ENCODE measurements around the gene EDEM1.
A peak's percentile ranks its signal among the peaks of the same experiment; 100 is the strongest.
"Not testable (repeated sequence)": the region's sequence is repeated elsewhere in the genome, so short reads cannot be mapped to it uniquely, and the experiment has no call there.

EDEM1 gene

DNA sequence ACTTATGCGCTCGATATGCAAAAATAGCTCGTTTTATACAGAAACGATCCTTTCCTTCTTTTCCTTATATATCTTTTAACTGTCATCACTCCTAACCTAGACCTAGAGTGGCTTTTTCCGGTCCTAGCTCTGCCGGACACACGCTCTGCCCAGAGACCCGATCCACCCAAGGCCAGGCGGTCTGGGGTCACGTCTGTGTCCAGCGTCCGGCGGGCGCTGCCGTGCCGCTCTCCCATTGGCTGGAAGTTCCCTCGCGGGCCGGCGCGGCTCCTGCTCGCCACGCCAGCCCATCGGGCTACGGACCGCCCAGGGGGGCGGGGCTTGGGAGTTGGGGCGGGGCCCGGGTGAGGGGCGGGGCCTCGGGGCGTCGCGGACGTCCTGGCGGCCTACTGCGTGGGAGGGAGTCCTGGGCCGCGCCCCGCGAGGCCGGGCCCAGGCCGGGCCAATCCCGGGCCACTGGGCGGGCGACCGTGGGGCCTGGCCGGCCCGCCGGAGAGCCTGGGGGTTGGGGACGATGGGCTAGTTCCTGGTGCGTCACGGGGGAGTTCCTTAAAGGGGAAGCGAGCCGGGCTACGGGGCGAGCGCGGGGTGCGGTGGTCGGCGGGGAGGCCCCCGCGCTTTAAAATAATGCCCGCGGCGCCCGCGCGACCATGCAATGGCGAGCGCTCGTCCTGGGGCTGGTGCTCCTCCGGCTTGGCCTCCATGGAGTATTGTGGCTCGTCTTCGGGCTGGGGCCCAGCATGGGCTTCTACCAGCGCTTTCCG, at the start of gene EDEM1:
EDEM1 (plus strand) TSS at position 552 of the 764 bp plus-strand sequence; CDS start at position 651, 99 bp downstream.
- DNase-seq, result peak; percentile 89 to 93

DNA sequence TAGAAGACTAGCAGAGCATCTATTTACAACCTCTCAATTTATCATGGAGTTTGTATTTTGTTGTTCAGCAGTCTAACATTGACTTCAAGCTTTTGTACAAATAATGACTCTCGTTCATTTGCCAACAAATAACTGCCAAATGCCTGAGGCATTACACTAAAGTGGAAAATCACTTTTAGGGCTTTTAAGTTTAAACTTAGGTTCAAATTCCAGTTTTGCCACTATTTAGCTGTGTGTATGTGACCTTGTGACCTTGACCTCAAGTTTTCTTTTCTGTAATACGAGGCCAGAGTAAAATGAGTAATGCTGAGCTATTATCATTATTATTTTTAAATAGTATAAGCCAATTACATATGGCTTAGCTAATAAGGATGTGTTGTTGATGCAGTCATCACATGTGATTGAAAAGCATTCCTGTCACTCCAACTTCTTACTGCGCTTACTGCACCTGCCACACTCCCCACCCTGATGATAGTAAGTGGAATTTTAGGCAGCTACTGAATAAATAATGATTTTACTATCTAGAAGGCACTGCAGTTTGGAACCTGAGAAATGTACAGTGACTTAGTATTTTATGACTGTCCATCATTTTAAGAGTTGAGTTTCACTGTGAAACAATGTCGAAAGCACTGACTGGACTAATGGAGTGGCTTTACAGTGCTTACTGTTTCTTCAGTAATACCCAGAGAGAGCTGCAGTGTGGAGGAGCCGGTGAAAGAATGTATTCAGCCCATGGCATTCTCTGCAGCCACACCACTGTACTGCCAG, 49.1 kb upstream of the EDEM1 start:
- DNase-seq, result no peak

DNA sequence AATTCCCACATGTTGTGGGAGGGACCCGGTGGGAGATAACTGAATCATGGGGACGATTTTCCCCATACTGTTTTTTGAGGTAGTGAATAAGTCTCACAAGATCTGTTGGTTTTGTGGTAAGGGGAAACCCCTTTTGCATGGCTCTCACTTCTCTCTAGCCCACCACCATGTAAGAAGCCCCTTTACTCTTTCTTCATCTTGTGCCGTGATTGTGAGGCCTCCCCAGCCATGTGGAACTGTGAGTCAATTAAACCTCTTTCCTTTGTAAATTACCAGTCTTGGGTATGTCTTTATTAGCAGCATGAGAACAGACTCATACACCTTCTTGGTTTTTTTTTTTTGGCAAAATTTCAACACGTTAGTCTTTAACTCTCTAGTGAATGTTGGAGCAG, 47.3 kb upstream of the EDEM1 start:
- DNase-seq, result no peak

DNA sequence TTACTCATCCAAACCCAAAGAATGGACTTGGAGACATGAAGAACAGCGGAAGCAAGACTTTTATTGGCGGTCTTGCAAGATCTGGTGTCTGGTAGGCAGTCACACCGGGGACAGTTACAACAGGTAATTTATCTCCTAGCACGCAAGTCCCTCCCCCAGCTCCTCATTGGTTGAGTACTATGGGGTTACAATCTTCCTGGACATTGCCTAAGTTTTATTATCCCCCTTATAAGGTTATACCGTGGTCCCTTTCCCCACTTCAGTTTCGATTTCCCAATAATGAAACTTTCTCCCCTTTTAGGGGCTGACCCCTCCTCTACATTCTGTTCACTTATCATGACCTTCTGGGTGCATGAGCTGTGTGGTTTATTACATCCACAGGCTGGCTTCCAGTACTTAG, 46.7 kb upstream of the EDEM1 start:
- DNase-seq, result no peak

DNA sequence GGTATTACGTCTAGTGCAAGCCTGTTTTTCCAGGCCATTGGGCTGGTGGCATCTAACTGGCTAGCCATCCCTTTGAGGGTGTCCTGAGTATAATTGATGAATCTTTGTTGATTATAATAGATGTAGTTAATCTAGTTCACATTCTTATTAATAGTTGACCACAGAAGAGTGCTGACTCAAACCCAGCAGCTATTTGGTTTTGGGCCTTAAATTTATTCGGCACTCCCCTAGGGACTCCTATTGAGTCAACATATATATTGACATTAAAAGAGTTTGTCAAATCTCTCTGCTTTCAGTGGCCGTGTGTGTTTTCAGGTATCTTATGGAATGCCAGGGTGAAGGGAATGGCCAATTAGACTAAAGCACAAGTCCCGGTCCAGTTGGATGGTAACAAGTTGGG, 45.7 kb upstream of the EDEM1 start:
- DNase-seq, result no peak

DNA sequence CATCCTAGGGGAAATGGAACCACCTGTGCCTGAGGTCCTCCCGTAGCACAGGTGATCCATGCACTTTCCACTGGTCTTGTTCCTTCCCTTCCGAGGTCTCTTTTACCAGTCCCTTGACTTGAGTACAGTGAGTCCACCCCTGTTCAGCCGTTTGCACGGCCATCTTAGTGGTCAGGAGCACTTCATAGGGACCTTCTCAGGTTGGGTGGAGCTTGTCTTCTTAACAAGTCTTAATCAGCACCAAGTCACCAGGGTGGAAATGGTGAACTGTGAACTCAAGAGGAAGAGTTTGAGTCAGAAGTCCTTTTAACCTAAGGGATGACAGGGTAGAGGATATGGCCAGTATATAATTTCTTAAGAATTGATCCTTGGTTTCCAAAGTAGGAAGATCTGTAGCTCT, 44.0 kb upstream of the EDEM1 start:
- DNase-seq, result no peak

DNA sequence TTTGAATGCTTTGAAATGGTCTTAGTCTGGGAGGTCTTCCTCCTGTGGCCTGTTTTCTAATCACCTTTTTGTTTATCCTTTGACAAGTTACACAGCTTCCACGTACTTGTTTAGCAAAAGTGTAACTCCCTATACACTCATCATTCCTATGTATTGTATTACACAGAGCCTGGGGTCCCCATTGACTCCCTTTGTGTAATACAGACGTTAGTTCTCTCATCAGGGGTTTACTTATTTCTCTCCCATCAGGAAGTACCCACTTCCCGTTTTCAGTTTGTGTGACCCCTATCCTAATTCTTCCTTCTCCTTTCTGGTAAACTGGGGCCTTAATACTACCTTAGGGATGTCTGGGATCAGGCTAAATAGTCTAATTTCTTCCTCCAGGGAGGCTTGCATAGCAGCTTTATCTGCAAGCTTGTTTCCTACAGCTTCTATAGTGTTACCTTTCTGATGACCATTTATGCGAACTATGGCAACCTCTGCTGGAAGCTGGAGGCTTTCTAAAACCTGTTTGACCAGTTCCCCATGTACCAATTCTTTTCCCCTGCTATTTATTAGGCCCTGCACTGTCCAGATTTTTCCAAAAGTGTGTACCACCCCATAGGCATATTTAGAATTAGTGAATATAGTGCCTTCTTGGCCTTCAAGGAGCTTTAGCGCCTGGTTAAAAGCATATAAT, 43.1 kb upstream of the EDEM1 start:
- DNase-seq, result no peak

DNA sequence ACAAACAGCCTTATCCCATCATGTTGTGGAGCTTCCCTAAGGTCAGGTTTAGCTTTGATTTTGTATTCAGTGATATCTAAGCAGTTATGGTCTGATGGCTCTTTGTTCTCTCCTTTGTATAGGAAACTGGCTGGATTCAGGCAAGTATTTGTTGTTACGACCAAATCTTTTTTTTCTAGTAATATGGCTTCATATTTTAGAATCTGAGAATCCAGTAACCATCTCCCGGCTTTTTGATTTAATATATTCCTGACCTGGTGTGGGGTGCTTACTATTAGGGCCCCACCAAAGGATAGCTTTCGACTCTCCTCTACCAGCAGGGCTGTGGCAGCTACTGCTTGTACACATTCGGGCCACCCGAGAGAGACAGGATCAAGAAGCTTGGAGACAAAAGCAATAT, 42.4 kb upstream of the EDEM1 start:
- no peak for DNase-seq

DNA sequence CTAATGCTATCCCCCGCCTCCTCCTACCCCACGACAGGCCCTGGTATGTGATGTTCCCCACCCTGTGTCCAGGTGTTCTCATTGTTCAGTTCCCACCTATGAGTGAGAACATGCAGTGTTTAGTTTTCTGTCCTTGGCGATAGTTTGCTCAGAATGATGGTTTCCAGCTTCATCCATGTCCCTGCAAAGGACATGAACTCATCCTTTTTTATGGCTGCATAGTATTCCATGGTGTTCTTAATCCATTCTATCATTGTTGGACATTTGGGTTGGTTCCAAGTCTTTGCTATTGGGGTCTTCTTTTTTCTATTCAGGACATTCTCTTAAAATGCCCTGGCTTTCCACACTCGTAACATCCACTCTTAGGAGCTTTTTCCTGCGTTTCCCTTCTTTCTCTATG, 40.4 kb upstream of the EDEM1 start:
- DNase-seq, result not testable (repeated sequence)

DNA sequence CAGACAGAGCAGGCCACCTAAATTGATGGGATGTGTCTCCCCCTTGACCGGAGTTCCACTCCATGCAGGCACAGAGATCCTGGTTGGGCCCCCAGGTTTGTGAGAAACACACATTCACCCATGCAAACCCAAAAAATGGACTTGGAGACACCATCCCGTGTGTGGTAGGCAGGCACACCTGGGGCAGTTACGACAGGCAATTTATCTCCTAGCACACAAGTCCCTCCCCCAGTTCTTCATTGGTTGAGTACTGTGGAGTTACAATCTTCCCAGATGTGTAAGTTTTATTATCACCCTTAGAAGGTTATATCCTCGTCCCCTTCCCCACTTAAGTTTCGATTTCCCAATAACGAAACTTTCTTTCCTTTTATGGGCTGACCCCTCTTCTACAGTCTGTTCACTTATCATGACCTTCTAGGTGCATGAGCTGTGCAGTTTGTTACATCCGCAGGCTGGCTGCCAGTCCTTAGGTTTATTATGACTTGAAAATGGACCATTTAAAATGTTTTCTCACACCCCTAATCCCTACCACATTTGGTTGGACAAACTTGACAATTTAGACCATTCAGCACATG, 38.1 kb upstream of the EDEM1 start:
- no peak for DNase-seq

DNA sequence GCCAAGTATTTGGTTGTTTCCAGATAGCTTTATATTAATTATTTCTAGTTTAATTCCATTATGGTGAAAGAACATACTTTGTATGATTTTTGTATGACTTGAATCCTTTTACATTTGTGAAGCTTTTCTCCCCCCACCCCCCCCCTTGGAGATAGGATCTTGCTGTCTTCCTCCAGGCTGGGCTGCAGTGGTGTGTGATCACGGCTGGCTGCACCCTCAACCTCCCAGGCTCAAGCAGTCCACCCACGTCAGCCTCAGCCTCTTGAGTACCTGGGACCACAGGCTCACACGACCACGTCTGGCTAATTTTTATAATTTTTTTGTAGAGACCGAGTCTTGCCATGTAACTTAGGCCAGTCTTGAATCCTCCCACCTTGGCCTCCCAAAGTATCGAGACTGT, 35.9 kb upstream of the EDEM1 start:
- DNase-seq, result no peak

DNA sequence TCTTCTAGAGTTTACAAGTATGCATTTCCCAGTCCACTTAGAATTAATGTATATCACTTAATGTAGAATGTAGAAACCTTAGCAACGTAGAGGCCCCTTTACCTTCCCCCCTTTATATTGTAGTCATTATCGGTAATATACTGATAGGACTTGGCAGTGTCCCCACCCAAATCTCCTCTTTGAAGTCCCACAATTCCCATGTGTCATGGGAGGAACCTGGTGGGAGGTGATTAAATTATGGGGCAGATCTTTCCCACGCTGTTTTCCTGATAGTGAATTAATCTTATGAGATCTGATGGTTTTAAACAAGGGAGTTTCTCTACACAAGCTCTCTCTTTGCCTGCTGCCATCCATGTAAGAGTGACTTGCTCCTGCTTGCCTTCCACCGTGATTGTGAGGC, 34.4 kb upstream of the EDEM1 start:
- DNase-seq, result no peak

DNA sequence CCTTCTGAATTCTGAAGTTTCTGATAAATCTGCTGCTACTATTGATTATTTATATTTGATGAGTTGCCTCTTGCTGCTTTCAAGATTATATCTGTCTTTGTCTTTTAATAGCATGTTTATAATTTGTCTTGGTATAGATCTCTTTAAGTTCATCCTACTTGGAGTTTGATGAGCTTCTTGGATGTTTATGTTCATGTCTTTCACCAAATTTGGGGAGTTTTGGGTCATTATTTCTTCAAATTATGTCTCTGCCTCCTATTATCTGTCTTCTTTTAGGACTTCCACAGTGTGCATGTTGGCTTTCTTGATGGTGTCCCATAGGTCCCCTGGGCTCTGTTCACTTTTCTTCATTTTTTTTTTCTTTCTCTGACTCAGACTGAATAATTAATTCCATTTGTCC, 32.3 kb upstream of the EDEM1 start:
- no peak for DNase-seq

DNA sequence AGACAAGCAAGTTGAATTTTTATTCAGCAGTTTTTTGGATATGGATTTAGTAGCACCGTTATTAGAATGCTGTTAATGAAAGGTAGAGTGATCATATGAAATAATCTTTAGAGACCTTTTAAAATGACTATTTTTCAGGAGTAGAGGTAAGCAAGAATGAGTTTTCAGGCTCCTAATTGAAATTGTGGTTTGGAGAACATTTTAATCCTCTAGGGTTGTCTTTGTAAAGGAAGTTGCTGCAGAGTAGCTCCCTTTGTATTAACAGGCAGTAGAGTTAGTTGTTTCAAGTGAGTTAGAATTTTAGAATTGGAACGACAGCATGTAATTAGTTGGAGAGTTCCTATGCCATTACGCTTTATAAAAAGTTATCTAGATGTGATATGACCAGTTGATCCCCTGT, 27.2 kb upstream of the EDEM1 start:
- no peak for DNase-seq

DNA sequence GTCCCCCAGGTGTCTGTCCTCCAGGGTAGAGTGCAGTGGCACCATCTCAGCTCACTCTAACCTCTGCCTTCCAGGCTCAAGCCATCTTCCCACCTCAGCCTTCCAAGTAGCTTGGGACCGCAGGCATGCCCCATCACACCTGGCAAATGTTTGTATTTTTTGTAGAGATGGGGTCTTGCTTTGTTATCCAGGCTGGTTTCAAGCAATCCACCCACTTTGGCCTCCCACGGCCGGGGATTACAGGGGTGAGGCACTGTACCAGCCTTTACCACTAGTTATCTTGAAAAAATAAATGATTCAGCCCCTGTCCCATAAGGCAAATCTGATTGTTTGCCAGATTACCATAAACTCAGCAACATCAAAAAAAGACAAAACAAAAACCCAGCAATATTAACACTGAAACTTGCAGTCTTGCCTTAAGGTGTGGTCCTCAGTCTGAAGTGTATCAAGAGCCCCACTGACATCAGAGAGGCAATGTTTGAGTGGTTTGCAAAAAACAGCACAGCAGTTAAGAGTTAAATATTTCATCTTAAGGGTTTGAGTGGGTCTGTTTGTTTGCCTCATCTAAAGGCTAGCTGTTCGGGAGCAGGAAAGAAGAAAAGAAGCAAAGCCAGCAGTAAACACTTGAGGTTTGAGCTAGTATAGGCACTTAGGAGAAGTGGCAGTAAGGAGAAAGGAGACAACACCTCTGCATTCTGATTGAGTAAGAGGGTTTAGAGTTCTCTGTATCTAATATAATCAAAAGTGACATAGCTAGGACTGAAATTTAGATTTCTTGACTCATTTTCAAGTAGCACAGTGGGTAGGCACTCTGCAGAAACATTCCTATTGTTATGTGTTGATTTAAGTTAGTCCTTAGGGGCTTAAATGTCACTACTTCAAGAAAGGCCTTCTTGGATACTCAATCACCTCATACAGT, 26.3 kb upstream of the EDEM1 start:
- DNase-seq, result peak in 1 of 2 donors; percentile 11

DNA sequence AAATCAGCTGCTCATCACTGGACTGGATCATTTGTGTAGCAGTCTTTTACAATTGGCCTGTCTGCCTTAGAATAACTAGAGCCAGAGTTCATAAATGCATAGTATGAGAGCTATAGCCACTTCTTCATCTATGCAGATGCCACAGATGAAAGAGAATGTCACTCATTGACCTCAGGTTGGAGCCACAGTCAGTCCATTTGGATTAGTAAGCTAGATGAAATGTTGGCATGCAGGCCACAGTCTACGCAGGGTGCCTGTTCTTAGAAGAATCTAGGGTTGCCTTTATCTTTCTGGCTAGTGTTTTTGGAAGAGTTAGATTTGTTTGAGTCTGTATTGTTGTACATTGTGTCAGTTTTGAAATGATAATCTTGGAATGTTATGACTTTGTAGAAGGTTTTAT, 25.4 kb upstream of the EDEM1 start:
- DNase-seq, result no peak

DNA sequence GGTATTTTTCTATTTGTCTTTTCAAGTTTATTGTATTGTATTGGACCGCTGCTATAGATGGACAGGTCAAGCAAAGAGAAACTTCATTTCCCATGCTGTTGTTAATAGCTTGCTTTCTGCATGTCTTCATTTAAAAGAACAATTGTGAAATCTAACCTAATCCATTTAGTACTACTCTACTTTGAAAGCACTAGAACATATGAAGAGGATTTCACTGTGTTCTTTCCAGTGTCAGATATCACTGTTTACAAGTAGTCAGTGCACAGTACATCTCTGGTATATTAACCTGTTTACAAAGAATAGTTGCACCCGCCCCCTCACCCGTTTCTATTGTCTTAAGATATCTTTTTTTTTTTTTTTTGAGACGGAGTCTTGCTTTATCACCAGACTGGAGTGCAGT, 21.8 kb upstream of the EDEM1 start:
- no peak for DNase-seq

DNA sequence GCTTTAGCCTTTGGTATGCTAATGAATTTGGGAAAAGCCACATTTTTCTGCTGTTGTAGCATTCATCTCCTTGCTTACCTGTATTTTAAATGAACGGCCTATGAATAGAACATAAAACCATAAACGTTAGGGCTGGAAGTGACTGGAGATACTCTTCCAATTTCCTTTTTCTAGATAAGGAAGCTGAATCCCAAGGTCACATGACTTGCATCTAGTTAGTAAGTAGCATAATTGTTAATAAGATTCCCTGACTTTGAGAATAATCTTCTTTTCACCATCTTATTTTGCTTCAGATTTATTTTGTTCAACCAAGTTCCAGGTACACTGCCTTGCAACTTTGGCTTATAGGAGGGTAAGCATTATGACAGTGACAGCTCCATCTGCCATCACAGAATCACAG, 20.7 kb upstream of the EDEM1 start:
- DNase-seq, result no peak

DNA sequence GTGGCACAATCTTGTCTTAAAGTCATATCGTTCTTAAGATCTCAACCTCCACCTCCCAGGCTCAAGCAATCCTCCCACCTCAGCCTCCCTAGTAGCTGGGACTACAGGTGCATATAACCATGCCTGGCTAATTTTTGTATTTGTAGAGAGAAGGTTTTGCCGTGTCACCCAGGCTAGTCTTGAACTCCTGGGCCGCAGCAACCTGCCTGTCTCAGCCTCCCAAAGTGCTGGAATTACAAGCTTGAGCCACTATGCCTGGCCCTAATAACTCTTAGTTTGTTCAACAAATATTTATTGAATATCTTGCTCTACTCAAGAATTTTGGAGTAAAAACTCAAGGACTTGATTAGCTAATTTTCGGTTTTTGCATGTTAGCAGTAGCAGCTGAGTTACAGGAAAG, 19.4 kb upstream of the EDEM1 start:
- DNase-seq, result no peak

DNA sequence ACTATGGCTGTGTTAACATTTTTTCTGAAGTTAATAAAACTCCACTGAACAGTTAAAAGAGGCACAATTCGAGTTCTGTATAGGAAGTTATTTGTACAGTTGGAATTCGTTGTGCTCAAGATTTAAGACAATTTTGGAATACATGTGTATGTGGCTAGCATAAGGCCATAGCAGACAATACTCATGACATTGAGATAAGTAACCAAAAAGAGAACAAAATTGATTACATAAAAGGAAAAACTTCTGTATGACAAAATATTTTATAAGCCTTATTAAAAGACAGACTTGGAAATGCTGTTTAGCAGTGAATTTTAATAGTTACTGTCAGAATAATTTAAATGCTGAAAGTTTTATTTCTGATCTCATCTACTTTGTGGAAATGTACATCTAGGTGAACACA, 17.7 kb upstream of the EDEM1 start:
- DNase-seq, result no peak

DNA sequence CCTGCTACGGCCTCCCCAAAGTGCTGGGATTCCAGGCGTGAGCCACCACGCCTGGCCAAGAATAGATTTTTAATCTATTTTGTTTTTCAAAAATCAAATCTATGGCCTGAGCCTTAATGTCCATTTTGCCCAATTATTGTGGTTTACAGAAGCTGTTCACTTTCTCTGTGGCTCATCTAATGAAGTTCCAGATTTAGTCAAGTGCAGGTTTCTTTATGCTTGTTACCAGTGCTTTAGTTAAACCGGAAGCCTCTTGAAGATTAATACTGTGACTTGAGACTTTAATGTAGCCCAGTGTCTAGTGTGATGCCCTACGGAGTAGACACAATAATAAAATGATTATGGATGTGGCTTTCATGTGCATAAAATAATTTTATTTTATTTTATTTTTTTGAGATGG, 16.5 kb upstream of the EDEM1 start:
- DNase-seq, result no peak

DNA sequence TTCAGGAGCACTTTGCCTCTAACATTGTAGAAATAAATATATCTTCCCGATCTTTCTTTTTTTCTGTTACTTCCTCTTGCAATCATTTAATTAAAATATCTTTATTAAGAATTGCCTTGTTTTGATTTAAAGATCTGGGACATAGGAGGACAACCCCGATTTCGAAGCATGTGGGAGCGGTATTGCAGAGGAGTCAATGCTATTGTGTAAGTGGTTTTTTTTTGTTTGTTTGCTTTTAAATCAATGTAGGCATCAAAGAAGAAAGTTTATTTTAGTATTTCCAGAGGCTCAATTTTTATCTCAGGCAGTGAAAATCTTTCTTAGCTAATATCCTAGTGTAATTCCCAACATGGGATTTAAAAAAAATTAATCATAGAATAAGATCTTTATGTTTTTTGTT, 15.5 kb upstream of the EDEM1 start:
- DNase-seq, result no peak

DNA sequence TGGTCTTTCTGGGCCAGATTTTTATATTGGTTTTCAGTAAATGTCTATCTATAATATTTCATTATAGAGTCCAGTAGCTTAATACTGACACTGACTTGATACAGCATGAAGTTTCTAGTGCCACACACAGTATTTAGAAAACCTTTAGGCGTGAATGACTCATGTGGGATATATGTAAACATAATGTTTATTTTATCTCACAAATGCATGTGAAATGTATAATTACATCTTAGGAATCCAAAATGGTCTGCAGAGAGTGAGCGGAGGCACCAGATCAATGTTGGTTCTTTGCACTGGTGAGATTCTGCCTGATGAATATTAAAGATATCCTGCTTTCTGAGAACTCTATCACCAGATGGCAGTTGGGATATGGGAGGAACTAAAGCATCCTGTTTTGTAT, 8.5 kb upstream of the EDEM1 start:
- DNase-seq, result not testable (repeated sequence)

All from activated CD4-positive, alpha-beta T cell treated with anti-CD3 and anti-CD28 coated beads for 4 hours (primary cell).